Peyer's patch (tissue), 4 donors: ENCODE data around the gene ZSCAN26.

ENCODE experiments used
- POLR2A ChIP-seq, 2 donors: fragments of 450-650 bp; IDR thresholded peaks; one replicate each; pipeline ENCODE4 v1.5.1; 2017; ENCODE audit warnings: antibody characterized with exemption in 2 of 2, mild to moderate bottlenecking in 2 of 2, moderate library complexity in 2 of 2
- TF ChIP-seq, protein P1 (sequence below), 6 experiments: fragments of 450-650 bp in 4 of 6; fragments of 200-600 bp in 2 of 6; sonication (generic) in 1 of 6; IDR thresholded peaks; one replicate each; pipeline ENCODE4 v1.5.1; 2017 to 2019; ENCODE audit warnings: antibody characterized with exemption in 6 of 6, mild to moderate bottlenecking in 3 of 6, moderate library complexity in 1 of 6

DNA sequence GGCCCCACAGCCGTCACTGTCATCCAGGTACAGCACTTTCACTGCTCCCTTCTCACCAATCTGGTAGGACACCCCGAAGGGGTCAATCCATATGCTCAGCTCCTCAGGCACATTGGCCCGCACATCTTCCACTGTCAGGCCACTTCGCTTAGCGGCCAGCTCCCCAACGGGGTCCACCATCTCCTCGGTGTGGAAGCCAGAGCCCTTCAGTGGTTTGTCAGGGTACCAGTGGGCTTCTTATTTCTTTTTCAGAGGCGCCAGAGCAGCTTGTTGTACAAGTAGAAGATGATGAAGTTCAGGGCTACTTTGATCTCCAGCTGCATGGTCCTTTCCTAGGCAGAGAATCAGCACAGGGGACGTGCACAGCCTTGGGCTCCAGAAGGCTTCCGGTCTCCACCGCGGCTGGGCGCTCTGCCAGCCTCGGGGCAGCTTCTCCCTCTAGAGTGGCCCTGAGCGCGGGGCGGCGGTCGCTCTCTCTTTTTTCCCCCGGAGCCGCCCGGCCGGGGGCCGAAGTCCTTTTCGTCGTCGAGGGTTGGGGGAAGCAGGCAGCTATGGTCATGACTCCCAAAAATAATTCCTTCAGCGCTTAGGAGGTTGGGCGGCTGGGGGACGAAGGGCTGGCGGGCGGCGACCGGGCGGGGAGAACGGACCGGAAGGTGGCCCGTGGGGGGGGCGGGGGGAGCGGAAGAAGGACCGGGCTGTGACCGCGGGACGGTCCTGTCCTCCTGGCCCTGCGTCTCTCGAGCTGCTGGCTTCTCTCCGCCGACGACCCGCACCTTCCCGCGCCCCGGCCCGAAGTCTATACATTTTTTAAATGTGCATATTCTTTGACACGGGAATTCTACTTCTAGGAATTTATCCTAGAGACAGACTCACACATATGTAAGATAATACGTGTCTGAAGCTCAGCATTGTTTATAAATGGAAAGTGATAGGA lies 48.4 kb upstream of the ZSCAN26 start:
- TF ChIP-seq, protein P1, sequence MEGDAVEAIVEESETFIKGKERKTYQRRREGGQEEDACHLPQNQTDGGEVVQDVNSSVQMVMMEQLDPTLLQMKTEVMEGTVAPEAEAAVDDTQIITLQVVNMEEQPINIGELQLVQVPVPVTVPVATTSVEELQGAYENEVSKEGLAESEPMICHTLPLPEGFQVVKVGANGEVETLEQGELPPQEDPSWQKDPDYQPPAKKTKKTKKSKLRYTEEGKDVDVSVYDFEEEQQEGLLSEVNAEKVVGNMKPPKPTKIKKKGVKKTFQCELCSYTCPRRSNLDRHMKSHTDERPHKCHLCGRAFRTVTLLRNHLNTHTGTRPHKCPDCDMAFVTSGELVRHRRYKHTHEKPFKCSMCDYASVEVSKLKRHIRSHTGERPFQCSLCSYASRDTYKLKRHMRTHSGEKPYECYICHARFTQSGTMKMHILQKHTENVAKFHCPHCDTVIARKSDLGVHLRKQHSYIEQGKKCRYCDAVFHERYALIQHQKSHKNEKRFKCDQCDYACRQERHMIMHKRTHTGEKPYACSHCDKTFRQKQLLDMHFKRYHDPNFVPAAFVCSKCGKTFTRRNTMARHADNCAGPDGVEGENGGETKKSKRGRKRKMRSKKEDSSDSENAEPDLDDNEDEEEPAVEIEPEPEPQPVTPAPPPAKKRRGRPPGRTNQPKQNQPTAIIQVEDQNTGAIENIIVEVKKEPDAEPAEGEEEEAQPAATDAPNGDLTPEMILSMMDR (IDR thresholded peaks at IDR 0.05) = no peak
- peak in 1 of 2 donors; percentile 20 for TF ChIP-seq POLR2A (IDR thresholded peaks at IDR 0.05)
